Large intestine (tissue), 3 donors: ENCODE measurements around the gene FSIP1. TPM values are rescaled to one million over a fixed set of nuclear protein-coding genes. Genes with fewer than 3 reads are reported as not detected.

ENCODE experiments used
- DNase-seq, 2 donors: peaks; one replicate each; pipeline versions ENCODE4 v3.0.0 to v3.0.0-alpha.2; 2013
- H3K27ac ChIP-seq: one replicate; pipeline ENCODE4 v1.5.1; 2013; ENCODE audit warnings: low read length
- H3K27me3 ChIP-seq: 2 replicates; pipeline ENCODE4 v1.6.1; 2013; ENCODE audit warnings: low read length; ENCODE audit not compliant: control insufficient read depth, insufficient read depth
- H3K36me3 ChIP-seq: 2 replicates; pipeline ENCODE4 v1.6.1; 2013; ENCODE audit warnings: low read length; ENCODE audit not compliant: control insufficient read depth, insufficient read depth
- H3K4me1 ChIP-seq: one replicate; pipeline ENCODE4 v1.6.1; 2013; ENCODE audit warnings: low read length; ENCODE audit not compliant: control insufficient read depth, insufficient read depth
- H3K4me3 ChIP-seq: one replicate; pipeline ENCODE4 v1.5.1; 2013; ENCODE audit warnings: low read length
- H3K9me3 ChIP-seq: one replicate; pipeline ENCODE4 v1.6.1; 2013; ENCODE audit warnings: mild to moderate bottlenecking, low read depth, low read length, moderate library complexity; ENCODE audit not compliant: control insufficient read depth
- WGBS: methylation state at CpG from one replicate; pipeline ENCODE4 v1.1.5; 2013; ENCODE audit warnings: low lambda C conversion rate; ENCODE audit not compliant: insufficient coverage; 5-methylcytosine and 5-hydroxymethylcytosine counted together
- polyA plus RNA-seq: library from polyadenylated mRNA; unstranded; fragments of 120-200 nt; gene quantifications from one replicate; pipeline ENCODE4 v1.2.1, GENCODE V29; 2013

FSIP1 gene
- polyA plus RNA-seq, 1 donor, result 0.78 TPM

GRCh38 chr15:39589815-39590644 is 192.6 kb downstream of the FSIP1 start:
- DNase-seq, result no peak
- WGBS, result 90% methylated on average over 2 of the region's 13 CpGs
- Histone ChIP-seq H3K27me3 (no peaks in the 10 kb centered on the region), H3K36me3 (peaks cover 95% of the 10 kb centered on the region), H3K27ac (no peak overlapping the region), H3K4me3 (no peak overlapping the region), H3K4me1 (no peaks in the 10 kb centered on the region), H3K9me3 (peaks cover 11% of the 10 kb centered on the region)

- Histone ChIP-seq H3K4me3 (no peak overlapping the region), H3K27me3 (no peaks in the 10 kb centered on the region), H3K4me1 (peaks cover 2% of the 10 kb centered on the region), H3K27ac (no peak overlapping the region), H3K9me3 (peaks cover 10% of the 10 kb centered on the region), H3K36me3 (peaks cover 94% of the 10 kb centered on the region)
- DNase-seq, result no peak
- WGBS, result 97% methylated on average over 4 of the region's 14 CpGs
These were observed 193.3 kb downstream of the FSIP1 start for GRCh38 chr15:39589193-39589814.

DNA sequence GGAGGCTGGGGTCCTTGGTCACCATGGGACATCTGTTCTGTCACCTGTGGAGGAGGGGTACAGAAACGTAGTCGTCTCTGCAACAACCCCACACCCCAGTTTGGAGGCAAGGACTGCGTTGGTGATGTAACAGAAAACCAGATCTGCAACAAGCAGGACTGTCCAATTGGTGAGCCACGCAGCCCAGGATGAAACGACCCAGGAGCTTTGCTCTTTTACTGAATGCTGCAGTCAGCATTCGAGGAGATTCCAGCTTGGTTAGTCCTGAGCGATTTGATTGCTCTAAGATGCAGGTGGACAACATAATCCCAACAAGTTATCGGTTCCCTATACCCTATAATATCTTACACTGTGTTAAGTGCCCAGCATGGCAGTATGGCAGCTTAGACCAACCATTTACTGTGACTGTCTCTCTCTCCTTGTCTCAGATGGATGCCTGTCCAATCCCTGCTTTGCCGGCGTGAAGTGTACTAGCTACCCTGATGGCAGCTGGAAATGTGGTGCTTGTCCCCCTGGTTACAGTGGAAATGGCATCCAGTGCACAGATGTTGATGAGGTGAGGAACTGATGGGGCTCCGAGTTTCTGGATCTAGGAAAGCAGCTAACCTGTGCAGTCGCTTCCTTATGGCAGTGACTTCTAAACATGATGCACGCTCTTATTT is 194.0 kb downstream of the FSIP1 start:
- Histone ChIP-seq H3K27me3 (no peaks in the 10 kb centered on the region), H3K4me3 (no peak overlapping the region), H3K36me3 (peaks cover 94% of the 10 kb centered on the region), H3K9me3 (peaks cover 15% of the 10 kb centered on the region), H3K4me1 (peaks cover 8% of the 10 kb centered on the region), H3K27ac (no peak overlapping the region)
- WGBS, result no CpG with 5 or more reads among the region's 13 CpGs
- DNase-seq, result no peak

- H3K9me3 ChIP-seq, result peaks cover 15% of the 10 kb centered on the region
- peaks cover 8% of the 10 kb centered on the region for H3K4me1 ChIP-seq
- 100% methylated on average over 1 of the region's 13 CpGs for WGBS
- no peak overlapping the region for H3K27ac ChIP-seq
- peaks cover 90% of the 10 kb centered on the region for H3K36me3 ChIP-seq
- no peak for DNase-seq
- no peaks in the 10 kb centered on the region for H3K27me3 ChIP-seq
- no peak overlapping the region for H3K4me3 ChIP-seq
These were observed 194.7 kb downstream of the FSIP1 start for GRCh38 chr15:39587731-39588530.

GRCh38 chr15:39587096-39587721 is 195.4 kb downstream of the FSIP1 start:
- H3K27me3 ChIP-seq, result no peaks in the 10 kb centered on the region
- no peak overlapping the region for H3K27ac ChIP-seq
- H3K9me3 ChIP-seq, result peaks cover 15% of the 10 kb centered on the region
- no peak for DNase-seq
- H3K4me3 ChIP-seq, result no peak overlapping the region
- peaks cover 90% of the 10 kb centered on the region for H3K36me3 ChIP-seq
- peaks cover 15% of the 10 kb centered on the region for H3K4me1 ChIP-seq
- WGBS, result no CpG with 5 or more reads among the region's 17 CpGs

GRCh38 chr15:39586387-39587095 is 196.1 kb downstream of the FSIP1 start:
- Histone ChIP-seq H3K36me3 (peaks cover 90% of the 10 kb centered on the region), H3K27ac (no peak overlapping the region)
- DNase-seq, result no peak

GRCh38 chr15:39585871-39586301 is 196.8 kb downstream of the FSIP1 start:
- Histone ChIP-seq H3K27ac (no peak overlapping the region), H3K36me3 (peaks cover 84% of the 10 kb centered on the region), H3K4me3 (no peak overlapping the region), H3K9me3 (peaks cover 15% of the 10 kb centered on the region), H3K27me3 (no peaks in the 10 kb centered on the region), H3K4me1 (peaks cover 18% of the 10 kb centered on the region)
- DNase-seq, result no peak
- no CpG with 5 or more reads among the region's 4 CpGs for WGBS

More at GRCh38 chr15:39586387-39587095, 196.1 kb downstream of the FSIP1 start:
- Histone ChIP-seq H3K9me3 (peaks cover 17% of the 10 kb centered on the region), H3K27me3 (no peaks in the 10 kb centered on the region), H3K4me3 (no peak overlapping the region), H3K4me1 (peaks cover 18% of the 10 kb centered on the region)
- no CpG with 5 or more reads among the region's 10 CpGs for WGBS

GRCh38 chr15:39585389-39585841 is 197.2 kb downstream of the FSIP1 start:
- H3K36me3 ChIP-seq, result peaks cover 79% of the 10 kb centered on the region
- no peak overlapping the region for H3K4me3 ChIP-seq

GRCh38 chr15:39584662-39585388 is 197.8 kb downstream of the FSIP1 start:
- DNase-seq, result no peak
- H3K27me3 ChIP-seq, result no peaks in the 10 kb centered on the region
- no CpG with 5 or more reads among the region's 3 CpGs for WGBS
- peaks cover 15% of the 10 kb centered on the region for H3K9me3 ChIP-seq
- peaks cover 74% of the 10 kb centered on the region for H3K36me3 ChIP-seq
- no peak overlapping the region for H3K4me3 ChIP-seq
- H3K27ac ChIP-seq, result no peak overlapping the region
- peaks cover 18% of the 10 kb centered on the region for H3K4me1 ChIP-seq

More at GRCh38 chr15:39585389-39585841, 197.2 kb downstream of the FSIP1 start:
- Histone ChIP-seq H3K27ac (no peak overlapping the region), H3K4me1 (peaks cover 18% of the 10 kb centered on the region), H3K27me3 (no peaks in the 10 kb centered on the region), H3K9me3 (peaks cover 15% of the 10 kb centered on the region)
- no CpG with 5 or more reads among the region's 4 CpGs for WGBS
- no peak for DNase-seq
